T1000 (cell line): Measurements from ENCODE around the gene TPPP2.
"Not testable (repeated sequence)": the region's sequence is repeated elsewhere in the genome, so short reads cannot be mapped to it uniquely, and the experiment has no call there.

Experiments
- DNase-seq: peaks from one replicate; lab custom pipeline; 2025; ENCODE audit warnings: mixed read lengths; lab: John Stamatoyannopoulos, UW

Gene TPPP2

DNA sequence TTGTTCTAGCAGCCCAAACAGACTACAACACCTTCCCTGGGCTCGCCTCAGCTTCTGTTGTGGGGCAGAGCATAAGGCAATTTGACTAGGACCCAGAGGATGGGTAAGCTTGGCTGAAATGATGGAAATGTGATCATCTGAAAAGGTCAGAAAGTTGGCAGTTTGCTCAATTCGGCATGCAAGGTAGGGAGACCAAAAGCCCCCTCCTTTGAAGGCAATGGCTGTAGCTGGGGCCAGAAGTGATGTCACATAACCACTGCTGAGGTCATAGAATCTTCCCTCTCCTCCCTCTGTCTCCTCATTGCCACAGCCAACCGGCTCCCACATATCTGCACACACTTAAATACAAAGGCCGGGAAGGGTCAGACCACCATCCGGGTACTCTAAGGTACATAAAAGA lies at the start of gene TPPP2:
TPPP2 (plus strand) TSS at position 301 of the 400 bp plus-strand sequence. CDS start 365 bp downstream, outside the sequence.
- no peak for DNase-seq

DNA sequence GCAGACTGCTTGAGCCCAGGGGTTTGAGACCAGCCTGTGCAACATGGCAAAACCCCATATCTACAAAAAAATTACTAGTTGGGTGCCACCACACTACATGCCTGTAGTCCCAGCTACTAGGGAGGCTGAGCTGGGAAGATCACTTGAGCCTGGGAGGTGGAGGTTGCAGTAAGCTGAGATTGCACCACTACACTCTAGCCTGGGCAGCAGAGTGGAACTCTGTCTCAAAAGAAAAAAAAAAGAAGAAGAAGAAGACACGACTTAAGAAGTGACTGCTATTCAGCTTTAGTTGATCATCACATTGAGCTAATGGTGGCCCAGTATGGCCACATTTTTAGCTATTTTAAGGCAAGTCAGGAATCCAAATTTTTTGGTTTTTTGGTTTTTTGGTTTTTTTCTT lies 49.1 kb upstream of the TPPP2 start:
- no peak for DNase-seq

DNA sequence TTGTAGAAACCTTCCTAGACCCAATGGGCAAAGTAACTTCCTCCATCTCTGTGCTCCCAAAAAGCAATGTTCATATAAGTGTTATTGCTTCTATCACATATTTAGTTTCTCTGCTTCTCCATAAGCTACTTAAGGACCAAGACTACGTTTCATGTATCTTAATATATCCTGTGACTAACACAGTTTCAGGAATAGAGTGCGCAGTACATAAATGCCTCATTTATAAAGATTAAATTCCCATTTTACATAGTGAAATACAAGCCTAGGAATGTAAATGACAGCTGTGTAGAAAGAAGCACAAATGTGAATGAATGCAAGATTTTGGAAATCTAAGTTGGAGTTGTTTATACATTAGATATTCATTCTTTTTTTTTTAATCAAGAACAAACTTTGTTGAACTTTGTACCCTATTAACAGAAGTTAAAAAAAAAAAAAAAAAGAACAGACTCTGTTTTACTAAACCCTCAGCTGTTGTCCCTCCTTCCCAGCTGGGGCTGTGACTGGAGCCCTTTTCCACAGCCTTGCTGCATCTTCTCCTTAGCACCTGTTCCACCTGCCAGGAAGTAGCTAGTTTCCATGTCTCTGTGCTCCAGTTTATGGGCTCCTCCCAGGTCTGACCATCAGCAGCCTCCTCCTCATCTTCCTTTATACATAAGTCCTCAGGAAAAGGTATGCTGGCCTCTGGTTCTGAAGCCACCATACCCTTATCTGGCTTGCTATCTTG lies 47.2 kb upstream of the TPPP2 start:
- DNase-seq, result no peak

DNA sequence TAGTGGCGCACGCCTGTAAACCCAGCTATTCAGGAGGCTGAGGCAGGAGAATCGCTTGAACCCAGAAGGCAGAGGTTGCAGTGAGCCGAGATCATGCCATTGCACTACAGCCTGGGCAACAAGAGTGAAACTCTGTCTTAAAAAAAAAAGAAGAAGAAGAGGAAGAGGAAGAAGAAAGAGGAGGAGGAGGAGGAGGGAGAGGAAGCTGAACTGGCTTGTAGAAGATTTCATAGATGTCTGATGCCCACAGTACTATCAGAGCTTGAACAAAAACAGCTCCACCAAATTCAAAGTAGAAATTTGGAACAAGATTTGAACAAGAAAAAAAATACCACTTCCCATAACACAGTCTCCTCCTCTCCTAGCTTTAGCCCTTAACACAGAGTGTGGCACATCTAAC lies 44.4 kb upstream of the TPPP2 start:
- DNase-seq, result not testable (repeated sequence)

DNA sequence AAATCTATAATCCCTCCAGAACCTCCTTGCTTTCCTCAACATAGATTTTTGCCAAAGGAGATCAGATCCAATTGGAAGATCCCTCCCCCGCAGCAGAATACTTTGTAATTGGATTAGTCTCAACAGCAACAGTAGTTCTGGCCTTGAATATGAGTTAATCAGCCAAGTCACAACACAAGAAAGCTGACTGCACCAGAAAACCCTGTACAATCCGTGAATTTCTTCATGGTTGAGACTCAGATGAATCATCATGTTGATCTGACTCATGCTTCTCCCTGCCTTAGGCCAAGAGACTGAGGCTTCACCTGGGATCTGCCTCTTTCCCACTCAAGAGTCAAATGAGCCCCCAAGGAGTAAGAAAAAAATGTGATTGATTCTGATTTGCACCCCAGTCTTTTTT lies 43.2 kb upstream of the TPPP2 start:
- DNase-seq, result peak; percentile 38

DNA sequence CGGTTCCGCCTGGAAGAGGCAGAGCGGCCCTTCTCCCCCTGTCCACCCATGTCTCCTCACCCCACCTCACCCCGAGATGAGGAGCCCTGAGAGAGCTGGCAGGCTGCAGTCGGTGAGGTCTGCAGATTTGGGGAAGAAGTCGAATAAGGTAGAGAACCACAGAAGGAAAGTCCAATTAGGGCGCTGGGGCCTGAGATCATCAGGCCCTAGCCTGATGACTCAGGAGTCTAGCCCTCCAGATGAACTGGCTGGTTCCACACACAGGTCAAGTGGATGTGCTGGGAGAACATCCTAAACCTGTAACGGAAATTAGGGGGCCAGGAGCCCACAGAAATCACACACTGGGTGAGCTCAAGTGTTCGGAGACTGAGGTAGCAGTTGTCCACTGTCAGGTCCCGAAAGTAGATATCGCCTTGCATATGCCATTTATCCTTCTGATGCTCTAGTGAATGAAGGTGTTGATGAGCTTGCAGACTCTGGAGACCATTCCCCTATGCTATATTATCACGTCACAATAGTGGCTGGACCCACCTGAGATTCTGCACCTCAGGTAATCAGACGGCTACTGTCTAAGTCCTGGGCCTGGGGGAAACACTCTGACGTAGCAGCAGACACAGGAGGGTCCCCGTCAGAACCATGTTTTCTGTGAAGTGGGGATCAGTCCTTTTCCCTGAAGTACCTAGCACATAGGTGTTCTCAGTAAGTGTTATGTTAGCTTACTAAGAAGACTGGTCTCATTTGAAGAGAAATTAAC lies 41.1 kb upstream of the TPPP2 start:
- no peak for DNase-seq

DNA sequence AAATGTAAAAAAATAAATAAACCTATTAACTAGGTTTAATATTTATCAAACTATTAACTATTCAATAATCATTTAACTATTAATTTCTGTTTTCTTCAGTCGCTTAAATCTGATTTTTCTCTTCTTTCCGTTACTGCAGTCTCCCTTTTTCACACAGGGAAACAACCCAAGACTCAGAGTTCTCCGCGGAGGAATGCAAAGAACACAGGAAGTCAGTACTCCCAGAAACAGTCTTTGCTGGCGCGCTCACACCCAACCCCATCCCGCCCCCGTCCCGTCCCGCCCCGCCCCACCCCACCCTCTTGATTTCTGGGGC lies 40.6 kb upstream of the TPPP2 start:
- no peak for DNase-seq

DNA sequence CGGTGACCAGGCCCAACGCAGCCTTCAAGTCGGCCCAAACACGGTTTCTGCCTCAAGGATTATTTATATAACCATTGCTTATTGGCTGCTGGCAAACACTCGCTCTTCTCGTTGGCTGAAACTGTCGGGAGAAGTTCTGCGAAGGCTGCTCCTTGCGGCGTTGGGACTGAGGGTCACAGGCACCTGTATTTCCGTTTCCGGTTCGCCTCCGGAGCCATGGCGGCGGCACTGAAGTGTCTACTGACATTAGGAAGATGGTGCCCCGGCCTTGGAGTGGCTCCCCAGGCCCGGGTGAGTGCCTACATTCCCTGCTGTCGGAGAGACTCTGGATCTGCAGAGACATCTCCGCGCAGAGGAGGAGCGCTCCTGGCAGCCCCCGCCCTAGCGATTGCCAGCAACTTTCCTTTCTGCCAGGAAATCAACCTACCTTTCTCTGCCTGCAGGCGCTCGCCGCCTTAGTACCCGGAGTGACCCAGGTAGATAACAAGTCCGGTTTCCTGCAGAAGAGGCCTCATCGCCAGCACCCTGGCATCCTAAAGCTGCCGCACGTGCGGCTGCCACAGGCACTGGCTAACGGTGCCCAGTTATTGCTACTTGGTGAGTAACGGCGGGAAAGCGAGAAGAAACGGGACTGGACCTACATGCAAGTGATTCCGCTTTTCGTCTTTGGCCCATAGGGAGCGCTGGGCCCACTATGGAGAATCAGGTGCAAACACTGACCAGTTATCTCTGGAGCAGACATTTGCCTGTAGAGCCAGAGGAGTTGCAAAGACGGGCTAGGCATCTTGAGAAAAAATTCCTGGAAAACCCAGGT lies 40.0 kb upstream of the TPPP2 start, which contains the start of gene METTL17:
METTL17 (plus strand) TSS at position 194 of the 814 bp plus-strand sequence; CDS start at position 217, 23 bp downstream.
- peak; percentile 80 for DNase-seq

DNA sequence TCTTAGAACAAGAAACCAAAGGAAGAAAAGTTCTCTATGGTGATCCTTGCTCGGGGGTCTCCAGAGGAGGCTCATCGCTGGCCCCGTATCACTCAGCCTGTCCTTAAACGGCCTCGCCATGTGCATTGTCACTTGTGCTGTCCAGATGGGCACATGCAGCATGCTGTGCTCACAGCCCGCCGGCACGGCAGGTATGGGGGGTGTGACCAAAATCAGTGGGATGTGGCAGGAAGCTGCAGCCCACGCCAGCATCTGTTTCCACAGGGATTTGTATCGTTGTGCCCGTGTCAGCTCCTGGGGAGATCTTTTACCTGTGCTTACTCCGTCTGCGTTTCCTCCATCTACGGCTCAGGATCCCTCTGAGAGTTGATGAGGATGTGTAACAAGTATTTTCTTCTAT lies 33.5 kb upstream of the TPPP2 start:
- no peak for DNase-seq

DNA sequence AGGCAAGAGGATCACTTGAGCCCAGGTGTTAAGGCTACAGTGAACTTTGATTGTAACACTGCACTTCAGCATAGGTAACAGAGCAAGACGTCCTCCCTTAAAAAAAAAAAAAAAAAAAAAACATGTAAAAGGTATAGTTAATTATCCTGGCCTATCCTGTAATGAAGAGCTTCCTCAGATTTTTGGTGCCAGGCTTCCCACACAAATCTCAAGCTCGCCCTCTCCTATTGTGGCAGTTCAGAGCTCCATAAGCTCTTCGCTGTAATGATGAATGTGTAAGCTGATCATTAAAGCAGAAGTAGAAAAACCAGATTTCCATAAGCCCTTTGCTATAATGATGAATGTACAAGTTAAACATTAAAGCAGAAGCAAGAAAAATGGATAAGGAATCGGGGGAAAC lies 32.9 kb upstream of the TPPP2 start:
- no peak for DNase-seq

DNA sequence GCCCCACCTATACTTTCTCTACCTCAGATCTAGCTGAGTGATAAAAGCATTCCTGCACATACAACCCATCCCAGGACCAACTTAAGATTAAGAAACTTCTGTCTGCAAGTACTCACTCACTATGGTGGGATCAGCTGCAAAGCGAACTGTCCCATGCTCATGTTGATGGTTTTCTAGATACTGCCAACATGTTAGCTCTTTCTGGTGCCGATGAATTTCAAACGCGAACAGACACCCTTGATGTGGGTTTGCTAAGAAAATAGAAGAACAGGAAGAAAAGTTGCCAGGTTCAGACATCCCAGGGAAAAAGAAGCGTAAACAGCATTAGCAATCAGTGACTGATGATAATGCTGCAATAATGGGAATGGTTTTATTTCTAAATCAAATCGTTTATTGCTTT lies 32.5 kb upstream of the TPPP2 start:
- DNase-seq, result no peak

DNA sequence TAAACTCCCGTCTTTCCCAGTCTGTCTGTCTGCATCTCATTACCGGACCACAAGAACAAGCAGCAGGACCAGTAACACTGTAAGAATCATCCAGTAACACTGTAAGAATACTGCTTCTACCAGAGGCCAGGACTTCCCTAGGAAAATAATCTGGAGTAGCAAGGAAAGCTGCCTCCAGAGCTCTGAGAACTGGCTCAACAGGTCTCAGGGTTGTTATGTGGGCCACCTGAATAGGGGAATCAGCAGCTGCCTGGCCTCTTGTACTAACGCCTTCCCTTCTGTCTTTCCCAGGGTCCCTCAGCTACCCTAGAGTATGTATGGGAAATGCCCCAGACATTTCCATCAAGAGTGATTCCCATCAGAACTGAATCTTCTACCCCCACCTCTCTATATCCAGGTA lies 31.9 kb upstream of the TPPP2 start:
- DNase-seq, result no peak

DNA sequence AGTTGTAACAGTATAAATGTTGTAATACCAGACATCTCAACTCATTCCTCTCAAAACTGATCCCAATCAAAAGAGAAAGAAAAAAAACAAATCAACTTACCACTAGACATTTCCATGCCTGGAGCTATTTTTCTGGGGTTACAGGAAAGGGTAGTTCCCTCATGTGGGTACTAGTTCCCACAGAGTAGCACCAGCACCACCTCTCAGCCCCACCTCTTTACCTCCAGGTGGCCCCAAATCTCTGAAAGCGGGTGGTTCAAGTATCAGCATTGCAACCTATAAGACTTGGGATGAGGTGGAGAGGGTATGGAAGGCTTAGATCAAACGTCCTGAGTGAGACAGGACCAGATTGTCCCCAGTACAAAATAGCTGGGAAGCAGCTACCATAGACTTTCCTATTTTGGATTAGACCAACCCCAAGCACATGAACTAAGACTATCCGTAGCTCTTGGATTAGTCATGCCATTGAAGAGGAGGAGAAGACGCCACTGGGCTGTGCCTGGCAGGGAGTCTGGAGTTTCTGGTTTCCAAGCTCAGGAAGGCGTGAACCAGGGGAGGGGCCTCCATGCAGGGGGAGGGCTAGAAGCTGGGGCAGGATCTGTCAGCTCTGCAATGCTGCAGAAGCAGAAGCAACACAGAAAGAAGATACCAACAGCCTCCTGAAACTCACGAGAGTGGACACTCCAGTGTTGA lies 31.2 kb upstream of the TPPP2 start, which contains the start of gene SLC39A2:
SLC39A2 (plus strand) TSS at position 620 of the 693 bp plus-strand sequence. CDS start 154 bp downstream, outside the sequence.
- DNase-seq, result no peak

DNA sequence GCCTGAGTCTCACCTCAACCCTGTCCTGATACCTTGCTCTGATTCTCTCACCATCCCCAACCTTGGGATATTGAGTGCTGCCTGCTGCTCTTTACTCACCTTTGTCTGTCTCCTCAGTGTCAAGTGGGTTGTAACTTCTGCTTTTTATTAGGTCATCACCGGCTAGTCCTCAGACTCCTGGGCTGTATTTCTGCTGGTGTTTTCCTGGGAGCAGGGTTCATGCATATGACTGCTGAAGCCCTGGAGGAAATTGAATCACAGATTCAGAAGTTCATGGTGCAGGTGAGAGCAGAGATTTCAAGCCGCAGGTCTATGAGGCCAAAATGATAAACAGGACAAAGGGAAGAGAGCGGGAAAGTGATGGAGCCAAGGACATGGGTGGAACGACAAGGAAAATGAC lies 30.4 kb upstream of the TPPP2 start:
- no peak for DNase-seq

DNA sequence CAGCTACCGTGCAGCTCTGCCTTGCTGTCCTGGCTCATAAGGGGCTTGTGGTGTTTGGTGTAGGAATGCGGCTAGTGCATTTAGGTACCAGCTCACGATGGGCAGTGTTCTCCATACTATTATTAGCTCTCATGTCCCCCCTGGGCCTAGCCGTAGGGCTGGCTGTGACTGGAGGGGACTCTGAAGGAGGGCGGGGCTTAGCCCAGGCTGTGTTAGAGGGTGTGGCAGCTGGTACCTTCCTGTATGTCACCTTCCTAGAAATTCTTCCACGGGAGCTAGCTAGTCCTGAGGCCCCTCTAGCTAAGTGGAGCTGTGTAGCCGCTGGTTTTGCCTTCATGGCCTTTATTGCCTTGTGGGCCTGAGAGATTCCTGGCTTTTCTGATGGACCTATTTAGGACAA lies 28.8 kb upstream of the TPPP2 start:
- DNase-seq, result no peak

DNA sequence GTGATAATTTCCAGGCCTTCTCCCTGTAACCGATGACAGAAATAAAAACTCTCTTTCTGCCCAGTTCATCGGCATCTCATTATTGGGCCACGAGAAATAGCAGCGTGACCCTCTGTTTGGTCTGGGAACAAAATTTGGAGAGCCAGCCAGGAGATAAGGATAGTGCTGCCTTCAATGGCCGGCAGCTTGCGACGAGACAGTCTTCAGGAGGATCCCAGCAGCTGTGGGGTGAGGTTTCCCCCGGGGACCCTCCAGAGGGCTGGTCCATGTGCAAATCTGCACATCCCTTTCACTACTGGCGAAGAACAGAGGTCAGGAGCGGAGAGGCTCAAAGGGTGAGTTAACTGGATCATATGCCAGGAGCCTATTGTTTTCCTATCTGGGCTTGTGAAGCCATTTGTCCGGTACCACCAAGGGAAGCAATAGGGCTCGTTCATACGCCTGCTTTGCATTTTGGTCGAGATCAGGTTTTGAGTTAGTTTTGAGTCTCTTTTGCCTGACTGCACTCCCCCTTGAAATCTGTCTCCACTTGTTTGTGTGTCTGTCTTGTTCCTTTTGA lies 26.1 kb upstream of the TPPP2 start:
- no peak for DNase-seq

DNA sequence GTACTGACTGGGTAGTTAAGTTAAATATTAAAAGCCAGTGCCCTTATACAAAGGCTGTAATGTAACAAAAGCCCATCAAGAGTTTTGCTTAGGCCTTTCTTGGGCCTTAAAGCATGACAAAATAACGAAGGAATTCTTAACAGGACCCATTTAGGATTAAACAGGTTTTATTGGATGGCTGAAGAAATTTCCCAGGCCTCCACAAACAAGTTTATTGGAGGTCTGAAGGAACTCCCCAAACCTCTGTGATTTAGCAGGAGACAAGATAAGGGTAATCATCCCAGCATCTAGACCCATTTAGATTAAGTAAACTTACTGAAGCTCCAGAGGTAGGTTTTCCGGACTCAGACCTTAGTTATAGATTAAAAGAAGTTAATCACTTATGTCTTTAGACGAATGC lies 20.3 kb upstream of the TPPP2 start:
- DNase-seq, result not testable (repeated sequence)

DNA sequence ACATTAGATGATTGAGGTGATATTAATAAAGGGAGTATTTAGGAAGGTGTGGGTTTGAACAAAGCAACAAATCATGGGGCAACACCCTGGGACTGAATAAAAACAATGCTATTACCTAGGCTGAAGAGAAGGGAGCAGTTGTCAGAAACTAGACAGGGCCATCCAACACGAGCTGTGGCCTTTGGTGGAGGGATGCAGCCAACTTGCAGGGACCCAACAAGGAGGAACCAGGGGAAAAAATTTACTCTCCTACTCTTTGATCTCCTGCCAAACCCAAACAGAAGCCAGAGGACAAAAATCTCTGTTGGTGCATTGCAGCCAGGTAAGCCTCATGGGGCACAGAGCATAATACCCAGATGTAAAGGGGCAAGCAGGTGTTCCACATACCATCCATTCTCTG lies 18.9 kb upstream of the TPPP2 start:
- DNase-seq, result no peak

DNA sequence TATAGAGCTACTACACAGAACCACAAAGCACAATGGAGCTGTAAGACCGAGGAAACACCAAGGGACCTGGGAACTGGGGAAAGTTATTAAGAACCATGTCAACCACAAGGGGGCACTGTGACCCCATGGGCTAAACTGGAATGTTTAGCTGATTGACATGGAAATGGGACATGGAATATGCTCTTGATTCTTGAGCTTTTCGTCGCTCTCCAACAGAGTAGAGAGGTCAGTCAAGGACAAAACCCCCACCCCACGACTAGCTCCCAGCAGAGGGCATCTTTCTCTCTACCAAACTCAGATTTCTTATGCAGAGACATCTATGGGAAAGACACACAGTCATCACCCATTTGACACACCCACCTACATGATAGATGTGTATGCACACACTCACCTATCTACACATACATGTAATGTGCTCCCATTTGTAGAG lies 15.2 kb upstream of the TPPP2 start:
- peak; percentile 10 for DNase-seq

DNA sequence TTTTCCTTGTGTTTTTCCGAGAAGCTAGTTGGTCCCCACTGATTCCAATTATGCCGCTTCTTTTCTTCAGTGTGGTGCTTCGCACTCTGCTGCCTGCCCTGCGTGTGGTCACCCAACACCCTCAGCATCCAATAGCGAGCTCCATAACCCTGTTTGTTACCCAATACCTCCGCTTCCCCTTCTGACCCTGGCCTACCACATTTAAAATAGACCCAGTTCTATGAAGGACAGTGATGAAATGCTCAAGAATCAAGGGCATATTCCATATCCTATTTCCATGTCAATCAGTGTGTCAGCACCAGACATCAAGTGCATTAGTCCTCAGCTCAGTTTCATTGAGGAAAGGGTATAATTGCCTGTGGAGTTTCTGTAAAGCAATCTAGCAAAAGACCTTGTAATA lies 14.7 kb upstream of the TPPP2 start:
- no peak for DNase-seq

DNA sequence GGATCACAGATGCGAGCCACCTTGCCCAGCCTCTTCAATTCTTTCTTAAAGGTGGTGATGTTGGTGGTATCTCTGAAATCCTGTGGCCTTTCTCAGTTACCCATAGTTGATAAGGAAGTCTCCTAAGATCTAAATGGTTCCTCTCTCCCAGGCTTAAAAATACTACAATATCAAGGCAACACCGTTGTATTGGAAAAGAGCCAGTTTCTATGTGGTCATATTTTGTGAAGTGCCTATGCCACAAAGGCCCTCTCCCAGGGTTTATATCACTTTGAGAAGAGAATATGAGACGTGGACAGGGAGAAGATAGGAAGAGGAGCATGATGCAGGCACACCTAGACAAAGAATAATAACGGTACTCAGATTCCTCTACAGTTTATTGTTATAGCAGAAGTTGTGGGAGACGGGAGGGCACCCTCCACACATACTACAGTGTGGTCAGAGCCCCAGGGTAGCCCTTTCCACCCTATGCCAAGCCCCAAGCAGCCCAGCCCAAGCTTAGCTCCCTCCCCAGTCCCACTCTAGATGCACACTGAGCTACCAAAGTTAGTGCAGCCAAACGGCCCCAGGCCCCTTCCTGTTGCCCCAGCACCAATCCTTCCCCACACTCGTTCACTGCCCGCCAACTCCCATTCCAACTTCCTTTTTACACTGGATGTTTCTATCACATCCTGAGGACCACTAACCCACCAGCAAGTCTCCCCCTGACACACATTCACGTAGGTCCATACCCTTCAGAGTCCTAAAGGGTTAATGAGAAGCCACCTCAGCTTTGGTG lies 13.4 kb upstream of the TPPP2 start:
- DNase-seq, result no peak
